HAP-1 (cell line): ENCODE measurements around the gene FAM229A.

ENCODE experiments used
- DNase-seq, 2 experiments: peaks; one replicate each; pipeline ENCODE4 v3.0.0-alpha.2; 2016 to 2020; ENCODE audit warnings: low spot score in 2 of 2
- H3K27me3 ChIP-seq: fragments of 250-450 bp; sonication (Bioruptor Pico); 2 replicates; pipeline ENCODE4 v1.5.1; 2020; ENCODE audit warnings: low read depth, mild to moderate bottlenecking, moderate library complexity
- H3K36me3 ChIP-seq: fragments of 250-450 bp; sonication (Bioruptor Pico); replicated peaks from 2 replicates; pipeline ENCODE4 v1.5.1; 2020; ENCODE audit warnings: mild to moderate bottlenecking
- H3K4me1 ChIP-seq: fragments of 250-450 bp; sonication (Bioruptor Pico); 2 replicates; pipeline ENCODE4 v1.5.1; 2020; ENCODE audit warnings: mild to moderate bottlenecking
- H3K4me3 ChIP-seq: fragments of 250-450 bp; sonication (Bioruptor Pico); 2 replicates; pipeline ENCODE4 v1.5.1; 2020; ENCODE audit warnings: mild to moderate bottlenecking, moderate library complexity
- H3K9me3 ChIP-seq: fragments of 250-450 bp; sonication (Bioruptor Pico); 2 replicates; pipeline ENCODE4 v1.5.1; 2020; ENCODE audit warnings: mild to moderate bottlenecking, moderate library complexity
- in situ Hi-C: fragments of 300-500 bp; cut with MboI; formaldehyde crosslinking; loops from 3 replicates; pipeline ENCODE4 v1.14.3; 2020; ENCODE audit warnings: low sequenced_read_pairs, inconsistent platforms, mixed read lengths

Gene FAM229A

GRCh38 chr1:32393136-32393535 lies 30.9 kb upstream of the FAM229A start:
- H3K4me1 ChIP-seq: peaks cover 5% of the 10 kb centered on the region
- no peaks in the 10 kb centered on the region for H3K9me3 ChIP-seq
- H3K4me3 ChIP-seq: peak overlapping the region; percentile 75
- in situ Hi-C loops: no loop called here
- no peaks in the 10 kb centered on the region for H3K27me3 ChIP-seq
- DNase-seq: no peak
- H3K36me3 ChIP-seq: peaks cover 10% of the 10 kb centered on the region

GRCh38 chr1:32392325-32392724 lies 30.0 kb upstream of the FAM229A start:
- in situ Hi-C loops: no loop called here

GRCh38 chr1:32390904-32391870 lies 28.9 kb upstream of the FAM229A start:
- H3K36me3 ChIP-seq: peaks cover 21% of the 10 kb centered on the region
- in situ Hi-C loops: no loop called here
- DNase-seq: no peak
- H3K4me1 ChIP-seq: peaks cover 5% of the 10 kb centered on the region
- H3K9me3 ChIP-seq: no peaks in the 10 kb centered on the region
- no peaks in the 10 kb centered on the region for H3K27me3 ChIP-seq
- H3K4me3 ChIP-seq: no peak overlapping the region

More at GRCh38 chr1:32392325-32392724, 30.0 kb upstream of the FAM229A start:
- Histone ChIP-seq H3K9me3 (no peaks in the 10 kb centered on the region), H3K27me3 (no peaks in the 10 kb centered on the region), H3K4me3 (no peak overlapping the region), H3K4me1 (peaks cover 5% of the 10 kb centered on the region), H3K36me3 (peaks cover 13% of the 10 kb centered on the region)
- DNase-seq: no peak

GRCh38 chr1:32388641-32389040 lies 26.4 kb upstream of the FAM229A start:
- H3K36me3 ChIP-seq: peaks cover 33% of the 10 kb centered on the region
- in situ Hi-C loops: no loop called here

GRCh38 chr1:32386676-32387392 lies 24.5 kb upstream of the FAM229A start:
- Histone ChIP-seq H3K4me3 (no peak overlapping the region), H3K36me3 (peaks cover 35% of the 10 kb centered on the region), H3K9me3 (no peaks in the 10 kb centered on the region), H3K4me1 (no peaks in the 10 kb centered on the region), H3K27me3 (no peaks in the 10 kb centered on the region)
- in situ Hi-C loops: no loop called here
- no peak for DNase-seq

More at GRCh38 chr1:32388641-32389040, 26.4 kb upstream of the FAM229A start:
- Histone ChIP-seq H3K27me3 (no peaks in the 10 kb centered on the region), H3K9me3 (no peaks in the 10 kb centered on the region), H3K4me1 (peaks cover 5% of the 10 kb centered on the region), H3K4me3 (no peak overlapping the region)
- no peak for DNase-seq

GRCh38 chr1:32380057-32380456 lies 17.8 kb upstream of the FAM229A start:
- no peak for DNase-seq
- Histone ChIP-seq H3K9me3 (no peaks in the 10 kb centered on the region), H3K4me3 (no peak overlapping the region), H3K4me1 (no peaks in the 10 kb centered on the region), H3K27me3 (no peaks in the 10 kb centered on the region), H3K36me3 (peaks cover 59% of the 10 kb centered on the region)
- in situ Hi-C loops: no loop called here

- H3K27me3 ChIP-seq: no peaks in the 10 kb centered on the region
- no peak overlapping the region for H3K4me3 ChIP-seq
- in situ Hi-C loops: no loop called here
- DNase-seq: no peak
- no peaks in the 10 kb centered on the region for H3K9me3 ChIP-seq
- peaks cover 64% of the 10 kb centered on the region for H3K36me3 ChIP-seq
- no peaks in the 10 kb centered on the region for H3K4me1 ChIP-seq
These were observed 15.4 kb upstream of the FAM229A start for GRCh38 chr1:32377541-32378220.

- H3K4me3 ChIP-seq: no peak overlapping the region
- H3K4me1 ChIP-seq: no peaks in the 10 kb centered on the region
- no peaks in the 10 kb centered on the region for H3K27me3 ChIP-seq
- in situ Hi-C loops: no loop called here
- DNase-seq: no peak
- H3K9me3 ChIP-seq: no peaks in the 10 kb centered on the region
- H3K36me3 ChIP-seq: peaks cover 69% of the 10 kb centered on the region
These were observed 13.9 kb upstream of the FAM229A start for GRCh38 chr1:32376199-32376598.

- Histone ChIP-seq H3K4me1 (no peaks in the 10 kb centered on the region), H3K9me3 (no peaks in the 10 kb centered on the region), H3K4me3 (no peak overlapping the region), H3K27me3 (no peaks in the 10 kb centered on the region), H3K36me3 (peaks cover 66% of the 10 kb centered on the region)
- DNase-seq: no peak
- in situ Hi-C loops: no loop called here
These were observed 11.8 kb upstream of the FAM229A start for GRCh38 chr1:32373996-32374592.

- in situ Hi-C loops: no loop called here
- Histone ChIP-seq H3K9me3 (no peaks in the 10 kb centered on the region), H3K27me3 (no peaks in the 10 kb centered on the region), H3K4me3 (no peak overlapping the region), H3K4me1 (no peaks in the 10 kb centered on the region), H3K36me3 (peaks cover 57% of the 10 kb centered on the region)
- no peak for DNase-seq
These were observed 10.0 kb upstream of the FAM229A start for GRCh38 chr1:32372149-32372756.

GRCh38 chr1:32367912-32368635 lies 5.8 kb upstream of the FAM229A start:
- H3K9me3 ChIP-seq: no peaks in the 10 kb centered on the region
- peaks cover 42% of the 10 kb centered on the region for H3K36me3 ChIP-seq
- no peaks in the 10 kb centered on the region for H3K27me3 ChIP-seq
- no peak overlapping the region for H3K4me3 ChIP-seq
- in situ Hi-C loops: no loop called here
- no peaks in the 10 kb centered on the region for H3K4me1 ChIP-seq
- no peak for DNase-seq

- Histone ChIP-seq H3K4me1 (no peaks in the 10 kb centered on the region), H3K27me3 (no peaks in the 10 kb centered on the region), H3K4me3 (no peak overlapping the region), H3K9me3 (no peaks in the 10 kb centered on the region), H3K36me3 (peaks cover 29% of the 10 kb centered on the region)
- in situ Hi-C loops: no loop called here
- no peak for DNase-seq
These were observed 3.2 kb upstream of the FAM229A start for GRCh38 chr1:32365445-32365844.
